ENCODE results near the gene RNPEPL1.

Gene RNPEPL1

GRCh38 chr2:240624950-240625621, 56.8 kb downstream of the RNPEPL1 start, which contains the start of gene GPR35:
Gene GPR35 (plus strand): TSS chr2:240625480. CDS start chr2:240629953, 4,473 bp downstream.
- DNase-seq (ENCODE audit: low read depth in 2 of 2), result peak; percentile 53 to 79

GRCh38 chr2:240626531-240627300, 58.4 kb downstream of the RNPEPL1 start:
- no peak for DNase-seq (ENCODE audit: low read depth in 2 of 2)

GRCh38 chr2:240627736-240628506, 59.6 kb downstream of the RNPEPL1 start:
- DNase-seq (ENCODE audit: low read depth in 2 of 2), result no peak

DNA sequence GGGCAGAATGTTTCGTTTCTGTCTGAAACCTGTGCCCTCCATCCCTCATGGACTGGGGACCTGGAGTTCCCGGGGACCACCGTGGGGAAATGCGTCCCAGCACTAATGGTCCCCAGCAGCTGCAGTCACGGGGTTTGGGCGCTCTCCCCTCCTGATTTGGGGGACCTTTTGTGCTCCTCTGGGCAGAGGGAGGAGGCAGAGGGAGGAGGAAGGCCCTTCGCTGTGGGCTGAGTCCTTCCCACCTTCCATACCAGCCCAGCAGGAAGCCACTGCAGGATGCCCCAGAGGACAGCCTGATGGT, 60.2 kb downstream of the RNPEPL1 start:
- no peak for DNase-seq (ENCODE audit: low read depth in 2 of 2)

DNA sequence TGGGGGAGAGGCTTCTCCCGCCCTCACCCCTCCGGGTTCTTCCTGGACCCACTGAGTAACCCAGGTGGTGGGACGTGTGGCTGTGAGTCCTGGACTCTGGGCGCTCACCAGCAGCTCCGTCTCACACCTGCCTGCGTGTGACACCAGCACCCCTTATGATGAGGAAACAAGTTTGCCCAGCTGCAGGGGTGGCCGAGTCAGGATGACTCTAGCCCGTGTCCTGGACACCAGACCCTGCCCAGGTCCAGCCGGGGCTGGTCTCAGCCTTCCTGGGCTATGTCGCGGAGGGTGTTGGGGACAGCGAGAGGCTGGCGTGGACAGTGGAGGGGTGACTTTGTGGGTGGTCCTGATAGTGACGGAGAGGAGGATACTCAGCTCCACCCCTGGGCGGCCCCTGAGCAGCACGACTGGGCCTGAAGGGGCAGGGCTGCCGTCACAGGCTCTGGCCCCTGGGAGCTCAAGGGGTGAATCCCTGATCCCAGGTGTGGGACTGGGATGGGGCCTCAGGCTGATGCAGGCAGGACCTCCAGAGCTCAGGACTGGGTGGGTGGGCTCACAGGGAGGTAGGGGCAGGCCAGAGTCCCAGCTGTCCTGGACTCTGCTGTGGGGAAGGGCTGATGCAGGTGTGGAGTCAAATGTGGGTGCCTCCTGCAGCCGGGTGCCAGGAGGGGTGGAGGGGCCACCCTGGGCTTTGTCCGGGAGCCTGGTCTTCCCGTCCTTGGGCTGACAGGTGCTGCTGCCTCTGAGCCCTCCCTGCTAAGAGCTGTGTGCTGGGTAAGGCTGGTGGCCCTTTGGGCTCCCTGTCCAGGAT, 60.7 kb downstream of the RNPEPL1 start:
- DNase-seq (ENCODE audit: low read depth in 2 of 2), result no peak

DNA sequence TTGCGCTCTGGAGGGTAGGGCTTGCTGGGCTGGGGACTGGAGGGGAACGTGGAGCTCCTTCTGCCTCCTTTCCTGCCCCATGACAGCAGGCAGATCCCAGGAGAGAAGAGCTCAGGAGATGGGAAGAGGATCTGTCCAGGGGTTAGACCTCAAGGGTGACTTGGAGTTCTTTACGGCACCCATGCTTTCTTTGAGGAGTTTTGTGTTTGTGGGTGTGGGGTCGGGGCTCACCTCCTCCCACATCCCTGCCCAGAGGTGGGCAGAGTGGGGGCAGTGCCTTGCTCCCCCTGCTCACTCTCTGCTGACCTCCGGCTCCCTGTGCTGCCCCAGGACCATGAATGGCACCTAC, 61.3 kb downstream of the RNPEPL1 start:
- no peak for DNase-seq (ENCODE audit: low read depth in 2 of 2)

DNA sequence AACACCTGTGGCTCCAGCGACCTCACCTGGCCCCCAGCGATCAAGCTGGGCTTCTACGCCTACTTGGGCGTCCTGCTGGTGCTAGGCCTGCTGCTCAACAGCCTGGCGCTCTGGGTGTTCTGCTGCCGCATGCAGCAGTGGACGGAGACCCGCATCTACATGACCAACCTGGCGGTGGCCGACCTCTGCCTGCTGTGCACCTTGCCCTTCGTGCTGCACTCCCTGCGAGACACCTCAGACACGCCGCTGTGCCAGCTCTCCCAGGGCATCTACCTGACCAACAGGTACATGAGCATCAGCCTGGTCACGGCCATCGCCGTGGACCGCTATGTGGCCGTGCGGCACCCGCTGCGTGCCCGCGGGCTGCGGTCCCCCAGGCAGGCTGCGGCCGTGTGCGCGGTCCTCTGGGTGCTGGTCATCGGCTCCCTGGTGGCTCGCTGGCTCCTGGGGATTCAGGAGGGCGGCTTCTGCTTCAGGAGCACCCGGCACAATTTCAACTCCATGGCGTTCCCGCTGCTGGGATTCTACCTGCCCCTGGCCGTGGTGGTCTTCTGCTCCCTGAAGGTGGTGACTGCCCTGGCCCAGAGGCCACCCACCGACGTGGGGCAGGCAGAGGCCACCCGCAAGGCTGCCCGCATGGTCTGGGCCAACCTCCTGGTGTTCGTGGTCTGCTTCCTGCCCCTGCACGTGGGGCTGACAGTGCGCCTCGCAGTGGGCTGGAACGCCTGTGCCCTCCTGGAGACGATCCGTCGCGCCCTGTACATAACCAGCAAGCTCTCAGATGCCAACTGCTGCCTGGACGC, 61.9 kb downstream of the RNPEPL1 start:
- DNase-seq (ENCODE audit: low read depth in 2 of 2), result no peak

Measured in stimulated activated CD8-positive, alpha-beta memory T cell treated with anti-CD3 and anti-CD28 coated beads, Interleukin-7, amount 100 ng/mL, for 4 hours (primary cell).